SK-N-SH treated with all-trans-retinoic acid at 6 μM for 48 hours (cell line): ENCODE results near the gene HAPLN1.

Experiments used
- ARNTL ChIP-seq: fragments of 450-650 bp; formaldehyde crosslinking; IDR thresholded peaks from 2 replicates; pipeline ENCODE4 v1.5.0; 2020; ENCODE audit warnings: low read depth, mild to moderate bottlenecking, moderate library complexity, borderline replicate concordance
- BACH2 ChIP-seq: fragments of 250-450 bp; sonication (Bioruptor Pico); IDR thresholded peaks from 2 replicates; pipeline ENCODE4 v1.9.0; 2021; ENCODE audit warnings: mild to moderate bottlenecking, borderline replicate concordance
- CREB5 ChIP-seq: fragments of 250-450 bp; sonication (Bioruptor Pico); IDR thresholded peaks from 2 replicates; pipeline ENCODE4 v1.5.1; 2020; ENCODE audit warnings: low read depth, mild to moderate bottlenecking, moderate library complexity
- CSDC2 ChIP-seq: fragments of 250-450 bp; sonication (Bioruptor Pico); IDR thresholded peaks from 2 replicates; pipeline ENCODE4 v1.5.0; 2020; ENCODE audit warnings: mild to moderate bottlenecking, moderate library complexity
- ESRRG ChIP-seq: fragments of 250-450 bp; sonication (Bioruptor Pico); IDR thresholded peaks from 2 replicates; pipeline ENCODE4 v1.6.1; 2021; ENCODE audit warnings: mild to moderate bottlenecking
- PATZ1 ChIP-seq: fragments of 250-450 bp; sonication (Bioruptor Pico); IDR thresholded peaks from 2 replicates; pipeline ENCODE4 v1.8.0; 2020; ENCODE audit warnings: mild to moderate bottlenecking, moderate library complexity, borderline replicate concordance
- RARB ChIP-seq: fragments of 250-450 bp; sonication (Bioruptor Pico); IDR thresholded peaks from 2 replicates; pipeline ENCODE4 v1.8.0; 2021; ENCODE audit warnings: mild to moderate bottlenecking, moderate library complexity
- SNAI2 ChIP-seq: fragments of 250-450 bp; sonication (Bioruptor Pico); IDR thresholded peaks from 2 replicates; pipeline ENCODE4 v1.5.0; 2020; ENCODE audit warnings: mild to moderate bottlenecking, moderate library complexity
- TOX ChIP-seq: fragments of 250-450 bp; sonication (Bioruptor Pico); IDR thresholded peaks from 2 replicates; pipeline ENCODE4 v1.8.0; 2021; ENCODE audit warnings: mild to moderate bottlenecking, moderate library complexity, borderline replicate concordance
- TSHZ2 ChIP-seq: fragments of 250-450 bp; sonication (Bioruptor Pico); IDR thresholded peaks from 2 replicates; pipeline ENCODE4 v1.5.0; 2020; ENCODE audit warnings: mild to moderate bottlenecking, moderate library complexity
- ZC3H10 ChIP-seq: fragments of 250-450 bp; sonication (Bioruptor Pico); IDR thresholded peaks from 2 replicates; pipeline ENCODE4 v1.5.1; 2021; ENCODE audit warnings: mild to moderate bottlenecking, moderate library complexity
- TF ChIP-seq, protein P1 (sequence below): fragments of 250-450 bp; sonication (Bioruptor Pico); IDR thresholded peaks from 2 replicates; pipeline ENCODE4 v1.8.0; 2021; ENCODE audit warnings: low read depth, mild to moderate bottlenecking, moderate library complexity, borderline replicate concordance

DNA sequence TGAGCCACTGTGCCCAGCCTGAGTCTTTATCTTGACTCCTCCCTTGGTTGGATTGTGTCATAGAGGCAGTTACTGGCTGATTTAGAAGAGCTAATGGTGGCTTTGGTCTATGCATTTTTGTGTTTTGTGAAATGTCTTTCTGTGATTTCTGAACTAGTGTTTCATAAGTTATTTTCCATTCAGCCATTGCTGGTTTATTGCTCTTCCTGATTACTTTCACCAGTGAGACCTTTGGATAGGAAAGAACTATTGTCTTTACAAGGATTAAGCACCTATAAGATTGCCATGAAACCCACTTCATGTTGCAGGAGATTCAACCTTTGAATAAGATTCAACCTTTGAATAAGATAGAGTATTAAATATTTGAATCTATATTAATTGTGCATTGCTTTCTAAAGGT lies 8.7 kb upstream of the HAPLN1 start:
- no peak for TF ChIP-seq ESRRG (CRISPR knock-in tag)
- no peak for TF ChIP-seq TSHZ2 (CRISPR knock-in tag)
- no peak for TF ChIP-seq BACH2 (CRISPR knock-in tag)
- no peak for TF ChIP-seq SNAI2
- no peak for TF ChIP-seq TOX (CRISPR knock-in tag)
- TF ChIP-seq ZC3H10 = no peak
- TF ChIP-seq CSDC2 (CRISPR knock-in tag) = no peak
- no peak for TF ChIP-seq RARB (CRISPR knock-in tag)
- no peak for TF ChIP-seq CREB5
- no peak for TF ChIP-seq PATZ1 (CRISPR knock-in tag)
- TF ChIP-seq, protein P1, sequence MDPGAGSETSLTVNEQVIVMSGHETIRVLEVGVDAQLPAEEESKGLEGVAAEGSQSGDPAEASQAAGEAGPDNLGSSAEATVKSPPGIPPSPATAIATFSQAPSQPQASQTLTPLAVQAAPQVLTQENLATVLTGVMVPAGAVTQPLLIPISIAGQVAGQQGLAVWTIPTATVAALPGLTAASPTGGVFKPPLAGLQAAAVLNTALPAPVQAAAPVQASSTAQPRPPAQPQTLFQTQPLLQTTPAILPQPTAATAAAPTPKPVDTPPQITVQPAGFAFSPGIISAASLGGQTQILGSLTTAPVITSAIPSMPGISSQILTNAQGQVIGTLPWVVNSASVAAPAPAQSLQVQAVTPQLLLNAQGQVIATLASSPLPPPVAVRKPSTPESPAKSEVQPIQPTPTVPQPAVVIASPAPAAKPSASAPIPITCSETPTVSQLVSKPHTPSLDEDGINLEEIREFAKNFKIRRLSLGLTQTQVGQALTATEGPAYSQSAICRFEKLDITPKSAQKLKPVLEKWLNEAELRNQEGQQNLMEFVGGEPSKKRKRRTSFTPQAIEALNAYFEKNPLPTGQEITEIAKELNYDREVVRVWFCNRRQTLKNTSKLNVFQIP (CRISPR knock-in tag) = no peak
- TF ChIP-seq ARNTL (CRISPR knock-in tag) = no peak
